Measurements from ENCODE around the gene CEBPE. TPM values are rescaled to one million over a fixed set of nuclear protein-coding genes. Genes with fewer than 3 reads are reported as not detected.

CEBPE gene
- polyA plus RNA-seq, 1 of the 3 experiments (the other 2 are of a cell fraction) = not detected

DNA sequence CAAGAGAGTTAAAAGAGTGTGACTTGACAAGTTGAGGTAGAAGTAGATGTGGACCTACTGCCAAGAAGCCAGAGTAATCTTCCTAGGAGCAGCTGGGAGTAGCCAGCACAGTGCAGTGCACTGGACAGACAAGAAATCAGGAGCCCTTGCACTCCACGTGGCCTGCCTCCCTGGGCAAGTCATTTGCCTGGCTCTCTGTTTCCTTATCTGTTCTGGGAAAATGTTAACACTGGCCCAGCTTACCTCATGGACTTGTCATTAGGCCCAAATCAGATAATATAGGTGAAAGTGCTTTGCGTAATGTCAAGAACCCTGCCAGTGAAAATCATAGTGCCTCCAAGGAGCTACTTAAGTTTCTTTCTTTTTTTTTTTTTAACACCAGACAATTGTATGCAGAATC lies 45.2 kb upstream of the CEBPE start:
- no peak overlapping the region for H3K4me3 ChIP-seq (ENCODE audit: low read depth in 2 of 2, low read length in 1 of 2)
- H3K9me3 ChIP-seq = no peaks in the 10 kb centered on the region
- no peaks in the 10 kb centered on the region for H3F3A ChIP-seq (replicated peaks; ENCODE audit: insufficient read depth)
- no peaks in the 10 kb centered on the region for H3K79me2 ChIP-seq (ENCODE audit: insufficient read depth)
- H3K4me2 ChIP-seq = no peak overlapping the region
- no peak for DNase-seq
- H2AFZ ChIP-seq (ENCODE audit: low read depth) = no peak overlapping the region
- POLR2A ChIA-PET = no interaction called here
- TF ChIP-seq USF2 (IDR thresholded peaks at IDR 0.05; ENCODE audit: borderline replicate concordance, low read depth, low read length) (no peak), CHD2 (IDR thresholded peaks at IDR 0.05; ENCODE audit: low read length, partially characterized antibody) (no peak), TAF1 (IDR thresholded peaks at IDR 0.05; ENCODE audit: borderline replicate concordance, low read depth, low read length) (no peak), SIN3A (IDR thresholded peaks at IDR 0.05; ENCODE audit: borderline replicate concordance, low read depth, low read length) (no peak), ELF1 (IDR thresholded peaks at IDR 0.05) (no peak), RAD21 (IDR thresholded peaks at IDR 0.05; ENCODE audit: low read length) (no peak), RXRA (IDR thresholded peaks at IDR 0.05; ENCODE audit: borderline replicate concordance, low read depth) (no peak), GABPA (IDR thresholded peaks at IDR 0.05; ENCODE audit: low read depth) (no peak), YY1 (IDR thresholded peaks at IDR 0.05; ENCODE audit: low read depth) (no peak), JUND (IDR thresholded peaks at IDR 0.05) (no peak), FOSL2 (IDR thresholded peaks at IDR 0.05; ENCODE audit: borderline replicate concordance, low read depth) (no peak), REST (IDR thresholded peaks at IDR 0.05; ENCODE audit: low read depth, low read length) (no peak), ZBTB33 (IDR thresholded peaks at IDR 0.05; ENCODE audit: borderline replicate concordance, low read depth) (no peak)
- TF ChIP-seq, protein P1, sequence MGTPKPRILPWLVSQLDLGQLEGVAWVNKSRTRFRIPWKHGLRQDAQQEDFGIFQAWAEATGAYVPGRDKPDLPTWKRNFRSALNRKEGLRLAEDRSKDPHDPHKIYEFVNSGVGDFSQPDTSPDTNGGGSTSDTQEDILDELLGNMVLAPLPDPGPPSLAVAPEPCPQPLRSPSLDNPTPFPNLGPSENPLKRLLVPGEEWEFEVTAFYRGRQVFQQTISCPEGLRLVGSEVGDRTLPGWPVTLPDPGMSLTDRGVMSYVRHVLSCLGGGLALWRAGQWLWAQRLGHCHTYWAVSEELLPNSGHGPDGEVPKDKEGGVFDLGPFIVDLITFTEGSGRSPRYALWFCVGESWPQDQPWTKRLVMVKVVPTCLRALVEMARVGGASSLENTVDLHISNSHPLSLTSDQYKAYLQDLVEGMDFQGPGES (IDR thresholded peaks at IDR 0.05; ENCODE audit: low read depth, low read length) = no peak
- TF ChIP-seq, protein P2, sequence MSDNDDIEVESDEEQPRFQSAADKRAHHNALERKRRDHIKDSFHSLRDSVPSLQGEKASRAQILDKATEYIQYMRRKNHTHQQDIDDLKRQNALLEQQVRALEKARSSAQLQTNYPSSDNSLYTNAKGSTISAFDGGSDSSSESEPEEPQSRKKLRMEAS (IDR thresholded peaks at IDR 0.05; ENCODE audit: low read depth) = no peak
- no peaks in the 10 kb centered on the region for H3K9me2 ChIP-seq
- WGBS (ENCODE audit: low lambda C conversion rate) = 48% methylated on average over 2 of the region's 2 CpGs
- H3K4me1 ChIP-seq (ENCODE audit: control insufficient read depth in 1 of 2, insufficient read depth in 2 of 2, low read depth in 1 of 2, low read length in 1 of 2) = peaks cover 0 to 16% of the 10 kb centered on the region in 2 experiments; a peak in 2 of 4 replicates
- H3K36me3 ChIP-seq (replicated peaks in 1 of 2; ENCODE audit: control insufficient read depth in 1 of 2, insufficient read depth in 2 of 2, low read length in 1 of 2) = no peaks in the 10 kb centered on the region
- no peaks in the 10 kb centered on the region for H4K20me1 ChIP-seq (ENCODE audit: insufficient read depth)
- no peaks in the 10 kb centered on the region for H3K27me3 ChIP-seq (ENCODE audit: insufficient read depth)
- H3K27ac ChIP-seq (ENCODE audit: low read depth in 2 of 2, low read length in 1 of 2) = no peak overlapping the region
- CTCF ChIA-PET = interaction anchor here (1.0 to 2.8 kb wide), 2 partner anchors 17 to 43 kb away, joined by 3 to 19 read pairs; no protein-coding TSS in a partner anchor
- no peak overlapping the region for H3K9ac ChIP-seq

All from SK-N-SH (cell line).